ENCODE results near the gene ZFYVE28. TPM values are rescaled to one million over a fixed set of nuclear protein-coding genes. Genes with fewer than 3 reads are reported as not detected.

The ZFYVE28 gene
- total RNA-seq, 1 experiment from 2014 or later = 3.4 TPM

DNA sequence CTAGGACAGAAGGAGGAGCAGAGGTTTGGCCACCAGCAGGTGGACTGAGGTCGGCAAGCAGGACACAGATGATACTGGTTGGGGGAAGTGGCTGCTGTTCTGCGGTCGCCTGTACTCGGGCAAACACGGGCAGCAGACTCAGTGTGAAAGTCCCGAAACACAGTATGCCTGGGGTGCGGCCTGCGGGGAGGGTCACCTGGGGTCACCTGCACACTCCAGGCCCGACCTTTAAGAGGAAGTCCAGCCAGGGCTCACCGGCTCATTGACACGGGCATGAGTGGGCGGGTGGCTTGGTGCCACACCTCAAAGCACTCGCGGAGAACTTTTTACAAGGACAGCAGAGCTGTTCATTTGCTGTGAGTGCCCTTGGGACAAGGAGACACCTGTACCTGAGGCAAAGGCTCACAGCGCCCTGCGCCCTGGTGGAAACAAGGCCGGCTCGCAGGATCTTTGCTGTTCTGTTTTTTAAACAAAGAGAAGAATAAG is 85.0 kb downstream of the ZFYVE28 start:
- no peak for DNase-seq (ENCODE audit: low spot score)

DNA sequence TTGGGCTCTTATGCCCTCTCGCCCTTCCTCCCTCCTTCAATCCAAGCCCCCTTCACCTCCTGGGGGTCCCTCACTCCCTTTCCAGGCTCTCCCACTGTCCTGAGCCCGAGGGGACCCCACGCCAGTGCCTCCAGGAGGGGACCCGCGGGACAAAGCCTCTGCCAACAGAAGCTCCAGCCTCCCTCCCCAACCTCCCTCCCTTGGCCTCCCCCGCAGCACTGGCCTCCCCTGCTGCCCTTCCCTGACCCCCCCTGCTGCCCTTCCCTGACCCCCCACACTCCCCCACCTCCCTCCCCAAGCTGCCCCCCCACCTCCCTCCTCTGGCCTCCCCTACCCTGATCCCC is 85.5 kb downstream of the ZFYVE28 start:
- no peak for DNase-seq (ENCODE audit: low spot score)

GRCh38 chr4:2332201-2332975 is 86.1 kb downstream of the ZFYVE28 start:
- no peak for DNase-seq (ENCODE audit: low spot score)

GRCh38 chr4:2331519-2332200 is 86.8 kb downstream of the ZFYVE28 start:
- DNase-seq (ENCODE audit: low spot score) = no peak

DNA sequence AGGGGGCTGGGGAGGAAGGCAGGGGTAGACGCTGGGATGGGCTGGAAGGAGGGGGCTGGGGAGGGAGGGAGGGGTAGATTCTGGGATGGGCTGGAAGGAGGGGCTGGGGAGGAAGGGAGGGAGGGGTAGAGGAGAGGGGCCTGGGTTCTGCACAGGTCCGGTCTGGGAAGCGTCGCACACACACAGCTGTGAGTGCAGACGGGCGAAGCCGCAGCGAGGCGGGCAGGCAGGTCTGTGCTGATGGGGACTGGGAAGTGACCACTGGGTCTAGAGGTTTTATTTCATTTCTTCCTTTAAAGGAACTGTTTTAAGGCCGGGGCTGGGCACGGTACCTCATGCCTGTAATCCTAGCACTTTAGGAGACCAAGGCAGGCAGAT is 87.4 kb downstream of the ZFYVE28 start:
- no peak for DNase-seq (ENCODE audit: low spot score)

DNA sequence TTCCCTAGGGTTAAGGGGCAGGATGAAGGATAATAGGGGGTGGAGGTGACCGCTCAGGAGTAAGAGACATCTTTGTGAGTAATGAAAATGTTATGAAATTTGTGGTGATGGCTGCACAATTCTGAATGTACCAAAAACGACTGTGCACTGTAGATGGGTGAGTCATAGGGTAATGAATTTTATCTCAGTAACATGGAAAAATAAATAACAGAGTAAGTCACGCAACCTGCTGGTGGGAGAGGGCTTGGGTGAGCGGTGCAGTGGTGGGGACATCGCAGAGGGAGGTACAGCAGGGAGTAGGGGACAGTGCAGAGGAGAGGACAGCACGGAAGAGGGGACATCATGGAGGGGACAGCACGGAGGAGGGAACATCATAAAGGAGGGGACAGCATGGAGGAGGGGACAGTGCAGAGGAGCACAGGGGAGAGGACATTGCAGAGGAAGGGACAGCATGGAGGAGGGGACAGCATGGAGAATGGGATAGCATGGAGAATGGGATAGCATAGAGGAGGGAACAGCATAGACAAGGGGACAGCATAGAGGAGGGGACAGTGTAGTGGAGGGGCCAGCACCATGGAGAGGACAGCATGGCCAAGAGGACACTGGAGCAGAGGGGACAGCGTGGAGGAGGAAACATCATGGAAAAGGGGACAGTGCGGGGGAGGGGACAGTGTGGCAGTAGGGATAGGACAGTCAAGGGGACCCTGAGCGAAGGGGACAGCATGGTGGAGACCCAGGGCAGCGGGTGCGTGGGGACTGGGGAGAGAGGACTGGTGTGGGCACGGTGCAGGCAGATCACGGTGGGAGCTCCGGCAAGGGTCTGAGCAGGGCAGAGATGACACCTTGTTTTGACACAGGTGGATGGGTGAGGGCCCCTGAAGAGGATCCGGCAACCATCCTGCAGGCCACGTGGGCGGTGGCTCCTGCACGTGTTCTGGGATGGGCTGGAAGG is 88.1 kb downstream of the ZFYVE28 start:
- DNase-seq (ENCODE audit: low spot score) = peak; percentile 86

DNA sequence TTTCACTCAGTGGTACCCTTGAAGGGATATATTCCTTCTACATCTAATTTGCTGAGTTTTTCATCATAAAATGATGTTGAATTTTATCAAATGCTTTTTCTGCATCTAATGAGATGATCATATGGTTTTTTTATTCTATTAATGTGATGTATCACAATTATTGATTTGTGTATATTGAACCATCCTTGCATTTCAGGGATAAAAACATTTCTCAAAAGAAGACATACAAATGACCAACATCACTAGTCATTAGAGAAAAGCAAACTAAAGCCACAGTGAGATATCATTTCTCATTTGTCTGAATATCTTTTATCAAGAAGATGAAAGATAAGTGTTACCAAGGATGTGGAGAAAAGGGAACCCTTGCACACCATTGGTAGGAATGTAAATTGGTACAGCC is 90.9 kb downstream of the ZFYVE28 start:
- DNase-seq (ENCODE audit: low spot score) = no peak

DNA sequence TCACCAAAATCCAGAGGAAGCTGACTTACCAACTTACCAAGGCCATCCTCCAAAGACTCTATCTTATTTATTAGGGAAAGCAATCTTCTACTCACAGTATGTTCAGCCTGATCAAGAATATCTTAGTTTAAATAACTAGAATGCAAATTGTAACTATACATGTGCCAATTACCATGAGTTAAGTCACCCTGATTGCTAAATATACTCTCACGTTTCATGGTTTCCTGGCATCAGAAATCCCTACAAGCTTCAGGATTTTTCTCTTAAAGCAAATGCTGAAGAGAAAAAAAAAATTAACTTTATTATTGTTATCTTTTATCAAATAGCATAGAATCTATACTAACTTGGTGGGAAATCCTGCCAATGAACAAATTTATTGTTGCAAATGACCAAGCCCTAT is 93.6 kb downstream of the ZFYVE28 start:
- DNase-seq (ENCODE audit: low spot score) = no peak

GRCh38 chr4:2322841-2323240 is 95.6 kb downstream of the ZFYVE28 start:
- DNase-seq (ENCODE audit: low spot score) = no peak

DNA sequence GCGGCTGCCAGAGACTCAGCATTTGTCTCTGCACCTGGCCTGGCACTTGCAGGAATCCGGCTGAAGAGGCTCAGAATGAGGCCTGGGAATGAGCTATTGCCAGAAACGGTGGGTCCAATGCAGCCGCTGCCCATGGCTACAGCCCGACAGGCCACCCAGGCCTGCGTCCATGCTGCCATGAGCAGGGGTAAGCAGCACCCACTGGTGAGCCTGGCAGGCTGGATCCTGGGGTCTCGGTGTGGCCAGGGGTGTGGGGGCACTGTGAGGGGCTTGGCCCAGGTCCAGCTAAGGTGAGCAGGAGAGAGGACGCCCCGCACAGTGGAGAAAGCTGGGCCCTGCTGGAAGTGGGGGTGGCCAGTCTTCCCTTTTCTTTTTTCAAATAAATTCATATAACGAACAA is 96.2 kb downstream of the ZFYVE28 start:
- DNase-seq (ENCODE audit: low spot score) = no peak

DNA sequence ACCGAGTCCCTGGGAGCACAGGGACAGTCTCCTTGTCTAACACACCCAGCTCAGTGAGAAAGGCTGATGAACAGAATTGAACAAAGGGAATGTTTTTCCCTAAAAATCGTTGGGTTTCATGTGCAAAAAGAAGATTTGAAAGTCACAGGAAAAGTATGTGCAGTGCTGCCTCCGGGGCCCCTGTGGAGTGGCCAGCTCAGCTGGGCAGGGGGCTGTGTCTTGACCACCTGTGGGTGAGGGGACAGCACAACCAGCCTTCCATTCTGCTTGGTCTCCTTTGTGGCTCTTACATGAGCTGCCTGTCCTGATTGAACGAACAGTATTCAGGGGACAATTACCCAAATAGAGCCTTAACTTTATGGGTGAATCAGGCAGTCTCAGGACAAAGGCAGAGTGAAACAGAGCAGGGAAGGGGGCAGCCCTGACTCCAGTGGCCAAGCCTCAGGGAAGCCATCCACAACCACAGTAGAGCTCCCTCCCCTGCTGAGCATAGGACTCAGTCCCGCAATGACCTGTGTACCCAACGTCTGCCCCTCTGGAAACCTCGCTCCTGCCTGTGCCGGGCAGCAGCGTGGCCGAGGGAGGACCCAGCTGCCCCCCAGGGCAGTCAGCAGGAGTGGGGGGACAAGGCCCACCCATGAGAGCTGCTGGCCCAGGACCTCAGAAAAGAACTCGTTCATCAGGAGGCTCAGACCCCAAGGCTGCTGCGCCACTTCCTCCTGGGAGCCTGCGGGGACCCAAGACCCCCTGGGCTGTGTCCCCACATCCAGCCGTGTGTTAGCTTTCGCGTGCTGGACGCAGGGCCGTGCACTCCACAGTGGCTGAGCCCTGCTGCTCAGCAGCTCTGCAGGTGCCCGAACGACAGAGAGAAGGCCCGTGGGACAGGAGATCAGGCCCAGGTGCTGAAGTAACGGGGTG is 96.9 kb downstream of the ZFYVE28 start:
- no peak for DNase-seq (ENCODE audit: low spot score)

DNA sequence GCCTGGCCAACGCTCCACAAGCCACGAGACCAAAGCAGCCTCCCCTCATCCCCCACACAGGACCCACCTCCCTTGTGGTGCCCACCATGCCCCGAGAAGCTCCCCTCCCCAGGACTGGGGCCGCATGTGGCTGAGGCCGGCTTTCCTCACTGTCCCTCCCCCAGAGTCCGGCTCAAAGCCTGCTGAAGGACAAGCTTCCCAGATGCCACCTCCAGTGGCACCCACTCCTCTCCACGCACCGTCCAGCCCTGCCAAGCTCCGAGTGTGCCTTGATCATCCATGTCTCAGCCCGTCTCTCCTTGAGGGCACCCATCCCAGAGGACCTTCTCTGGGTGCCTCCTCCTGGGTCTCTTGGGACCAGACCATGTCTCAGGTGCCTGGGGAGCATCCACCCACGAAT is 97.7 kb downstream of the ZFYVE28 start:
- no peak for DNase-seq (ENCODE audit: low spot score)

- no peak for DNase-seq (ENCODE audit: low spot score)
Observed at GRCh38 chr4:2320152-2320551, 98.3 kb downstream of the ZFYVE28 start.

DNA sequence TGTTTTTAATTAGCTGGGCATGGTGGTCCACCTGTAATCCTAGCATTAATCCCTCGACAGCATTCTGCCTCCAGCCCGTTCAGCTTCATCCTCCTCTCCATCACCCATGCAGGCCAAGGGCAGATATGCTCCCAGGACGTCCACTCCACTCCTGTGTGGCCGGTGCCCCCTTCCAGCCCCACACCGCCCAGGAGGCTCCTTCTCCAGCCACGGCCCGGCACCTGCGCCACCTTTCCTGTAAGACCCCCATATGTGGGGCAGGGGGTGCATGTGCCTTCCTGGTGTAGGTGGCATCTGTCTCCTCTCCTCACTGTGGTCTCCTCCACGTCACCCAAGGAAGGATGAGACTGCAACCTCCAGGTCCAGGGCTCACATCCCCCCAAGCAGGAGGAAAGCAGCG is 99.6 kb downstream of the ZFYVE28 start:
- DNase-seq (ENCODE audit: low spot score) = no peak

GRCh38 chr4:2318476-2318875 is 100.0 kb downstream of the ZFYVE28 start:
- DNase-seq (ENCODE audit: low spot score) = no peak

GRCh38 chr4:2313366-2313765 is 105.1 kb downstream of the ZFYVE28 start:
- DNase-seq (ENCODE audit: low spot score) = no peak

- DNase-seq (ENCODE audit: low spot score) = no peak
Observed at GRCh38 chr4:2306773-2307410, 111.6 kb downstream of the ZFYVE28 start.

GRCh38 chr4:2305766-2306501 is 112.5 kb downstream of the ZFYVE28 start:
- no peak for DNase-seq (ENCODE audit: low spot score)

DNA sequence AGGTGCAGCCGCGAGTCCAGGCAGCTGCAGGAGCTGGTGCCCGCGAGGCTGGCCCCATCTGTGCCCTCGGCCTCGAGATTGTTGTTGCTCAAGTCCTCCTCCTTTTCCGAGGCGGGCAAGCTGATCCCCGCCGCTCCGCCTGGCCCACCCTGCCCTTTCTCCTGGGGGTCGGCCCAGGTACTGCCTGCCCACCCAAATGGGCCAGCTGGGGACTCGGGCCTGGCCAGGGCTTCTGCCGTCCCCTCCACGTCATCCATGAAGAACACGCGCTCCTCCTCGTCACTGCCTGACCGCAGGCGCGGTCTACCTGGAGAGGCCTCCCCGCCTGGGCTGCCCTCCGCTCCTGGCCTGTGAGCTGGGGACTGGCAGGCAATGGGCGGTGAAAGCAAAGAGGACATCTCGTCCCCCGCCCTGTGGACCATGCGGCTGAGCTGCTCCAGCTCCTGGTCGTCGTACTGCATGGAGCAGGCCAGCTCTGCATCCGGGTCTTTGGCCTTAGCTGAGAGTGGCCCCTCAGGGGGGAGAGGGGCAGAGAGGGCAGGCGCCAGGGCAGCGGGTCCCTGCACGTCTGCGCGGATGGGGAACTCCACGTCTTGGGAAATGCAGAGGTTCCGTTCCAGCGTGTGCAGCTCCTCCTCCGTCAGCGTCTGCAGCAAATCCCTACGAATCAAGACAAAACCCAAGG is 113.4 kb downstream of the ZFYVE28 start:
- no peak for DNase-seq (ENCODE audit: low spot score)

All from A172 (cell line).